ENCODE measurements around the gene MS4A3.

GRCh38 chr11:60078745-60079144, 22.3 kb downstream of the MS4A3 start:
- TF ChIP-seq EZH2 (IDR thresholded peaks at IDR 0.05) (no peak), POLR2AphosphoS5 (IDR thresholded peaks at IDR 0.05; ENCODE audit: borderline replicate concordance, low read depth, low read length) (no peak), FOXP2 (optimal IDR thresholded peaks at IDR 0.05; ENCODE audit: control extremely low read depth, extremely low read length, insufficient read depth) (no peak)
